ENCODE measurements around the gene OSBP2. TPM values are rescaled to one million over a fixed set of nuclear protein-coding genes. Genes with fewer than 3 reads are reported as not detected.
A peak's percentile ranks its signal among the peaks of the same experiment; 100 is the strongest.

Gene OSBP2
- total and polyA plus RNA-seq, 12 donors = 0.84 to 20.1 (median 13.2) TPM

GRCh38 chr22:30816413-30816812 lies 121.7 kb downstream of the OSBP2 start:
- intact Hi-C loops (cut with DNase I) = loop anchor here in 1 of 10 donors (10.0 kb wide), 1 partner anchor 58 kb away; no protein-coding TSS in a partner anchor
- ATAC-seq (no peak), DNase-seq (no peak)
- Histone ChIP-seq H3K27ac (no peak overlapping the region), H3K4me3 (no peak overlapping the region), H3K9me3 (no peaks in the 10 kb centered on the region), H3K4me1 (peaks cover 0 to 3% (median 0%) of the 10 kb centered on the region in 9 donors), H3K27me3 (peaks cover 0 to 14% (median 5%) of the 10 kb centered on the region in 7 donors), H3K36me3 (no peaks in the 10 kb centered on the region)
- 83 to 84% methylated on average over 8 of the region's 8 CpGs for WGBS, 2 donors
- no peak for TF ChIP-seq CTCF (IDR thresholded peaks at IDR 0.05)

- 88% methylated on average over 12 of the region's 12 CpGs for WGBS, 2 donors
- no peak for TF ChIP-seq CTCF (IDR thresholded peaks at IDR 0.05)
These were observed 126.7 kb downstream of the OSBP2 start for GRCh38 chr22:30821381-30821780.

GRCh38 chr22:30821863-30822215 lies 127.2 kb downstream of the OSBP2 start:
- no peak for TF ChIP-seq CTCF (IDR thresholded peaks at IDR 0.05)
- Histone ChIP-seq H3K36me3 (no peaks in the 10 kb centered on the region), H3K9me3 (no peaks in the 10 kb centered on the region), H3K4me1 (peaks cover 0 to 14% (median 10%) of the 10 kb centered on the region in 9 donors), H3K27ac (no peak overlapping the region), H3K27me3 (peaks cover 0 to 52% (median 40%) of the 10 kb centered on the region in 7 donors), H3K4me3 (peak overlapping the region in 9 of 10 donors; percentile 27 to 57 (median 52))
- DNase-seq (no peak), ATAC-seq (no peak)
- 36 to 38% methylated on average over 8 of the region's 8 CpGs for WGBS, 2 donors
- intact Hi-C loops (cut with DNase I) = no loop called here

More at GRCh38 chr22:30821381-30821780, 126.7 kb downstream of the OSBP2 start:
- Histone ChIP-seq H3K4me3 (no peak overlapping the region), H3K4me1 (peaks cover 0 to 14% (median 10%) of the 10 kb centered on the region in 9 donors), H3K36me3 (no peaks in the 10 kb centered on the region), H3K27me3 (peaks cover 0 to 52% (median 40%) of the 10 kb centered on the region in 7 donors), H3K9me3 (no peaks in the 10 kb centered on the region), H3K27ac (no peak overlapping the region)
- intact Hi-C loops (cut with DNase I) = no loop called here
- DNase-seq (no peak), ATAC-seq (no peak)

- Histone ChIP-seq H3K4me1 (peaks cover 0 to 14% (median 10%) of the 10 kb centered on the region in 9 donors), H3K36me3 (no peaks in the 10 kb centered on the region), H3K4me3 (peak overlapping the region; percentile 27 to 57 (median 50)), H3K27ac (no peak overlapping the region), H3K27me3 (peaks cover 0 to 52% (median 40%) of the 10 kb centered on the region in 7 donors), H3K9me3 (no peaks in the 10 kb centered on the region)
- intact Hi-C loops (cut with DNase I) = no loop called here
- WGBS, 2 donors = 5 to 8% methylated on average over 87 of the region's 87 CpGs
- no peak for TF ChIP-seq CTCF (IDR thresholded peaks at IDR 0.05)
- DNase-seq (no peak), ATAC-seq (peak in 7 of 8 donors; percentile 42 to 71 (median 53))
These were observed 127.7 kb downstream of the OSBP2 start for GRCh38 chr22:30822216-30823014.
